Keratinocyte (primary cell): ENCODE results near the gene COMMD6.

ENCODE experiments used
- EZH2 ChIP-seq: IDR thresholded peaks from one replicate; pipeline ENCODE4 v1.6.1; 2012; ENCODE audit warnings: inconsistent platforms, mild to moderate bottlenecking, low read length, moderate library complexity
- TF ChIP-seq, protein P1 (sequence below), 3 experiments: IDR thresholded peaks in 1 of 3; conservative IDR thresholded peaks in 1 of 3; optimal IDR thresholded peaks in 1 of 3; 2 replicates in 2 of 3; 3 replicates in 1 of 3; pipeline versions ENCODE3 to v1.5.1; 2011; ENCODE audit warnings: low read length in 3 of 3, mild to moderate bottlenecking in 3 of 3, moderate library complexity in 2 of 3, control low read depth in 1 of 3, inconsistent platforms in 1 of 3; ENCODE audit not compliant: insufficient read depth in 2 of 3; ENCODE audit errors: extremely low read depth in 1 of 3

DNA sequence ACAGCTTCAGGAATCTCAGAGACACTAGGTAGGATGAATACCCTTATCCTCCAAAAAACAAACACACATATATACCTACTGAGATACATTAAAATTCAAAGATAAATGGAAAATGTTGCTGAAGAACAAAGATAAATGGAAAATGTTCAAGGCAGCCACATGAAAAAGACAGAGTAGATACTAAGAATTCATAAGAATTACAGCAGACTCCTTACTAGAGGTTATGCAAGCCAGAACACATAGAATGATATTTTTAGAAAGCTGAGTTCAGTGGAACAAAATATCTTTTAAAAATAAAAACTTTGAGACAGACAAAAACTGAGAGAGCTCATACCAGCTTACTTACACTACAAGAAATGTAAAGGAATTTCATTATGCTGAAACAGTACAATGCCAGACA lies 47.5 kb upstream of the COMMD6 start:
- TF ChIP-seq, protein P1, sequence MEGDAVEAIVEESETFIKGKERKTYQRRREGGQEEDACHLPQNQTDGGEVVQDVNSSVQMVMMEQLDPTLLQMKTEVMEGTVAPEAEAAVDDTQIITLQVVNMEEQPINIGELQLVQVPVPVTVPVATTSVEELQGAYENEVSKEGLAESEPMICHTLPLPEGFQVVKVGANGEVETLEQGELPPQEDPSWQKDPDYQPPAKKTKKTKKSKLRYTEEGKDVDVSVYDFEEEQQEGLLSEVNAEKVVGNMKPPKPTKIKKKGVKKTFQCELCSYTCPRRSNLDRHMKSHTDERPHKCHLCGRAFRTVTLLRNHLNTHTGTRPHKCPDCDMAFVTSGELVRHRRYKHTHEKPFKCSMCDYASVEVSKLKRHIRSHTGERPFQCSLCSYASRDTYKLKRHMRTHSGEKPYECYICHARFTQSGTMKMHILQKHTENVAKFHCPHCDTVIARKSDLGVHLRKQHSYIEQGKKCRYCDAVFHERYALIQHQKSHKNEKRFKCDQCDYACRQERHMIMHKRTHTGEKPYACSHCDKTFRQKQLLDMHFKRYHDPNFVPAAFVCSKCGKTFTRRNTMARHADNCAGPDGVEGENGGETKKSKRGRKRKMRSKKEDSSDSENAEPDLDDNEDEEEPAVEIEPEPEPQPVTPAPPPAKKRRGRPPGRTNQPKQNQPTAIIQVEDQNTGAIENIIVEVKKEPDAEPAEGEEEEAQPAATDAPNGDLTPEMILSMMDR (optimal IDR thresholded peaks at IDR 0.05 in 1 of 3, IDR thresholded peaks at IDR 0.05 in 1 of 3, conservative IDR thresholded peaks at IDR 0.05 in 1 of 3; ENCODE audit: extremely low read depth in 1 of 3, insufficient read depth in 2 of 3, low read length in 3 of 3), result no peak
- TF ChIP-seq EZH2, result no peak
